ENCODE data around the gene FUT8.
"Not testable (repeated sequence)": the region's sequence is repeated elsewhere in the genome, so short reads cannot be mapped to it uniquely, and the experiment has no call there.

The FUT8 gene

GRCh38 chr14:65709576-65709975 lies 297.0 kb downstream of the FUT8 start:
- peak; percentile 51 for DNase-seq (ENCODE audit: low spot score)

GRCh38 chr14:65716813-65717212 lies 304.3 kb downstream of the FUT8 start:
- not testable (repeated sequence) for DNase-seq (ENCODE audit: low spot score)

GRCh38 chr14:65717384-65717915 lies 304.9 kb downstream of the FUT8 start:
- not testable (repeated sequence) for DNase-seq (ENCODE audit: low spot score)

- no peak for DNase-seq (ENCODE audit: low spot score)
These were observed 306.1 kb downstream of the FUT8 start for GRCh38 chr14:65718629-65719028.

- DNase-seq (ENCODE audit: low spot score): no peak
These were observed 307.6 kb downstream of the FUT8 start for GRCh38 chr14:65720171-65720570.

- no peak for DNase-seq (ENCODE audit: low spot score)
These were observed 308.2 kb downstream of the FUT8 start for GRCh38 chr14:65720743-65721142.

GRCh38 chr14:65723348-65723747 lies 310.8 kb downstream of the FUT8 start:
- no peak for DNase-seq (ENCODE audit: low spot score)

GRCh38 chr14:65728604-65729003 lies 316.1 kb downstream of the FUT8 start:
- no peak for DNase-seq (ENCODE audit: low spot score)

- no peak for DNase-seq (ENCODE audit: low spot score)
These were observed 317.0 kb downstream of the FUT8 start for GRCh38 chr14:65729566-65729965.

- DNase-seq (ENCODE audit: low spot score): no peak
These were observed 319.5 kb downstream of the FUT8 start for GRCh38 chr14:65731933-65732506.

GRCh38 chr14:65738339-65738738 lies 325.8 kb downstream of the FUT8 start:
- no peak for DNase-seq (ENCODE audit: low spot score)

- DNase-seq (ENCODE audit: low spot score): no peak
These were observed 333.1 kb downstream of the FUT8 start for GRCh38 chr14:65745396-65746190.

GRCh38 chr14:65748796-65749195 lies 336.3 kb downstream of the FUT8 start:
- DNase-seq (ENCODE audit: low spot score): no peak

- no peak for DNase-seq (ENCODE audit: low spot score)
These were observed 336.8 kb downstream of the FUT8 start for GRCh38 chr14:65749287-65749686.

- no peak for DNase-seq (ENCODE audit: low spot score)
These were observed 338.4 kb downstream of the FUT8 start for GRCh38 chr14:65750906-65751305.

GRCh38 chr14:65751510-65751909 lies 339.0 kb downstream of the FUT8 start:
- no peak for DNase-seq (ENCODE audit: low spot score)

GRCh38 chr14:65753061-65753460 lies 340.5 kb downstream of the FUT8 start:
- DNase-seq (ENCODE audit: low spot score): no peak

- no peak for DNase-seq (ENCODE audit: low spot score)
These were observed 342.8 kb downstream of the FUT8 start for GRCh38 chr14:65755331-65755730.

GRCh38 chr14:65756880-65757279 lies 344.4 kb downstream of the FUT8 start:
- DNase-seq (ENCODE audit: low spot score): no peak

GRCh38 chr14:65769151-65769550 lies 356.6 kb downstream of the FUT8 start:
- no peak for DNase-seq (ENCODE audit: low spot score)

GRCh38 chr14:65770681-65771080 lies 358.2 kb downstream of the FUT8 start:
- no peak for DNase-seq (ENCODE audit: low spot score)

- no peak for DNase-seq (ENCODE audit: low spot score)
These were observed 358.7 kb downstream of the FUT8 start for GRCh38 chr14:65771271-65771670.

- no peak for DNase-seq (ENCODE audit: low spot score)
These were observed 359.9 kb downstream of the FUT8 start for GRCh38 chr14:65772466-65772865.
